ENCODE measurements around the gene WFIKKN1. TPM values are rescaled to one million over a fixed set of nuclear protein-coding genes. Genes with fewer than 3 reads are reported as not detected.

The WFIKKN1 gene
- total and polyA plus RNA-seq, 2 donors (not counting 1 experiment from before 2014, with no cell fraction given), result 0.64 to 0.84 TPM

DNA sequence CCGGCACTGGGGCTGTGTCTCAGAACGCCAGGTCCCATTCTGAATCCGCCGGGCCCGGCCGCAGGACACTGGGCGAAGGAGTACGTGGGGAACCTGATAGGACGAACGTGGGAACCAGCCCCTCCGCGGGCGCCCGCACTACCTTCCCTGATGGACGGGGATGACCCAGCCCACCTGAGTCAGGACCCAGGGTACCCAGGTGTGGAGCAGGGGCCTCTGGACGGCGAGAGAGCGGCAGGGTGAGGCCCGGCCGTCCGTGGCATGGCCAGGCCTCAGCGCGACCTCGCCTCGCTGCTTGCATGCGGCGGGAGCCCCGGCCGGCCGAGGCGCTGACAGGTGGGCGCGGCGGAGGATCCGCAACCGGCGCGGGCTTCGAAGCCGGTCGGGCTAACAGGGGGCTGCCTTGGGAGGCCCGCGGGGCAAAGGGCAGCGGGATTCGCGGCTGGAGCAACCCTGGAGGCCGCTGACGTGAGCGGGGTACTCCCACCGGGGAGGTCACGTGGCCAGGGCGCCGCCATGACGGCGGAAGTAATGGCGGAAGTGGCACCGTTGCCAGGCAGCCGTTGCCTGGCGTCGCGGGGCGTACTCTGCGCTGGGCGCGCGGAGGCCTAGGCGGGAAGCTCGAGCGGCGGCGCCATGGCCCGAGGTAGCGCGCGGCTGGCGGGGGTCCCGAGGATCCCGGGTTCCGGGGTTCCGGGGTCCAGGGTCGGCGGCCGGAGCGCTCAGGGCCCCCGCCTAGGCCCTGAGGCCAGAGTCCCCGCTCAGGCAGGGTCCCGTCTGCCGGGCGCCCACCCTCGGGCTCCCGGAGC lies 18.2 kb downstream of the WFIKKN1 start, which contains the start of gene WDR90:
Gene WDR90 (plus strand): TSS at position 585 of the 809 bp plus-strand sequence. CDS start 52 bp downstream, at position 637.
- Histone ChIP-seq H3K9me3 (ENCODE audit: control extremely low read depth in 1 of 3, control insufficient read depth in 2 of 3, insufficient read depth in 1 of 3, low read length in 2 of 3) (peaks cover 0 to 2% (median 0%) of the 10 kb centered on the region in 3 donors), H2AFZ (ENCODE audit: insufficient read depth, low read depth, low read length, poor library complexity, severe bottlenecking) (peak within 1 kb of the TSS; percentile 92), H3K9ac (ENCODE audit: low read length) (peak within 1 kb of the TSS; percentile 71), H3K4me3 (ENCODE audit: control extremely low read depth in 1 of 5, extremely low read depth in 1 of 5, insufficient read depth in 1 of 5, low read depth in 2 of 5, low read length in 4 of 5) (peak within 1 kb of the TSS; percentile 27 to 76 (median 67)), H3K79me2 (ENCODE audit: control insufficient read depth, insufficient read depth, low read length) (peaks cover 8% of the 10 kb centered on the region), H4K20me1 (ENCODE audit: control insufficient read depth, insufficient read depth, low read length, poor library complexity, severe bottlenecking) (peaks cover 8% of the 10 kb centered on the region), H3K36me3 (replicated peaks in 1 of 2; ENCODE audit: control extremely low read depth in 1 of 2, control insufficient read depth in 1 of 2, extremely low read depth in 1 of 2, insufficient read depth in 2 of 2, low read length in 1 of 2) (no peaks in the 10 kb centered on the region), H3K27me3 (replicated peaks in 1 of 4; ENCODE audit: control extremely low read depth in 1 of 4, control insufficient read depth in 3 of 4, insufficient read depth in 4 of 4, low read length in 3 of 4) (no peaks in the 10 kb centered on the region), H3K4me1 (ENCODE audit: control insufficient read depth in 2 of 2, insufficient read depth in 2 of 2, low read length in 2 of 2) (peaks cover 15 to 20% of the 10 kb centered on the region in 2 donors), H3K27ac (ENCODE audit: low read length in 2 of 2) (peak within 1 kb of the TSS; percentile 79 to 90), H3K4me2 (replicated peaks; ENCODE audit: low read depth, low read length, poor library complexity, severe bottlenecking) (peak within 1 kb of the TSS; percentile 92)
- Mint-ChIP-seq H3K27me3 (no peaks in the 10 kb centered on the region), H3K9me3 (ENCODE audit: insufficient read depth) (no peaks in the 10 kb centered on the region), H3K4me1 (peaks cover 19% of the 10 kb centered on the region), H3K27ac (peak within 1 kb of the TSS; percentile 86), H3K4me3 (peak within 1 kb of the TSS; percentile 84)
- ChIA-PET POLR2A (interaction anchor here (0.6 to 1.0 kb wide), 3 partner anchors 12 to 1058 kb away, joined by 4 to 6 read pairs (median 5); no protein-coding TSS in a partner anchor), CTCF (interaction anchor here (0.6 to 1.4 kb wide), 4 partner anchors 11 to 442 kb away, joined by 4 to 6 read pairs (median 4); partner anchors contain the start of gene METTL26)
- ATAC-seq (ENCODE audit: low read depth) (peak; percentile 87), DNase-seq (peak; percentile 94)
- TF ChIP-seq CTCF (IDR thresholded peaks at IDR 0.05) (no peak), EZH2 (IDR thresholded peaks at IDR 0.05; ENCODE audit: borderline replicate concordance, insufficient read depth, low read depth, low read length, poor library complexity, severe bottlenecking) (no peak)
- under 1% methylated on average over 91 of the region's 91 CpGs for WGBS (ENCODE audit: insufficient coverage)
- intact Hi-C loops (cut with micrococcal nuclease), result loop anchor here (1.0 to 2.0 kb wide), 6 partner anchors 8 to 60 kb away; partner anchors contain the start of genes JMJD8, MCRIP2 and METTL26

All from B cell (primary cell).